T-helper 1 cell treated with Interleukin-12 subunit alpha and Interleukin-12 subunit beta and Interleukin-4 antibody, amounts not matched to agents 30 ng/mL and 1 ng/mL, for 36 hours (primary cell): ENCODE measurements around the gene FAM229A. TPM values are rescaled to one million over a fixed set of nuclear protein-coding genes. Genes with fewer than 3 reads are reported as not detected.

ENCODE experiments used
- intact Hi-C: fragments of 100-400 bp; cut with micrococcal nuclease; formaldehyde crosslinking; loops from one replicate; pipeline ENCODE4 v1.15.1; 2024
- total RNA-seq: library from RNA; stranded (reverse); gene quantifications from 2 replicates; pipeline ENCODE4 v1.2.3, GENCODE V29; 2022

The FAM229A gene
- total RNA-seq, 1 donor from 2014 or later, result 10.0 TPM

- intact Hi-C loops, result no loop called here
Observed at GRCh38 chr1:32332290-32333079, 29.8 kb downstream of the FAM229A start.

- intact Hi-C loops, result no loop called here
Observed at GRCh38 chr1:32331549-32331948, 30.7 kb downstream of the FAM229A start.

- intact Hi-C loops, result no loop called here
Observed at GRCh38 chr1:32330558-32331151, 31.6 kb downstream of the FAM229A start.

GRCh38 chr1:32329931-32330466 lies 32.3 kb downstream of the FAM229A start:
- intact Hi-C loops, result no loop called here

GRCh38 chr1:32327204-32327603 lies 35.1 kb downstream of the FAM229A start:
- intact Hi-C loops, result no loop called here

GRCh38 chr1:32321712-32322291 lies 40.5 kb downstream of the FAM229A start:
- intact Hi-C loops, result loop anchor here (1.0 to 5.0 kb wide), 3 partner anchors 14 to 65 kb away; partner anchors contain the start of gene MARCKSL1

- intact Hi-C loops, result no loop called here
Observed at GRCh38 chr1:32318127-32318869, 44.0 kb downstream of the FAM229A start.

GRCh38 chr1:32316903-32317277 lies 45.4 kb downstream of the FAM229A start:
- intact Hi-C loops, result no loop called here

GRCh38 chr1:32311709-32312393 lies 50.4 kb downstream of the FAM229A start:
- intact Hi-C loops, result no loop called here

Other genes starting within 250 kb of the FAM229A start
- 96.7 and 97.3 TPM in 2 replicates for gene TXLNA, start 182.8 kb downstream of the FAM229A start, total RNA-seq
- 31.7 and 33.2 TPM in 2 replicates for gene CCDC28B, start 161.9 kb downstream of the FAM229A start, total RNA-seq
- 2.5 and 3.6 TPM in 2 replicates for gene IQCC, start 156.8 kb downstream of the FAM229A start, total RNA-seq
- 0.22 TPM in 1 of 2 replicates, not detected in the other for gene DCDC2B, start 153.4 kb downstream of the FAM229A start, total RNA-seq
- 17.1 and 21.7 TPM in 2 replicates for gene TMEM234, start 140.1 kb downstream of the FAM229A start, total RNA-seq
- 196 and 197 TPM in 2 replicates for gene EIF3I, start 140.1 kb downstream of the FAM229A start, total RNA-seq
- gene FAM167B, start 115.3 kb downstream of the FAM229A start, total RNA-seq, result 0.22 and 0.68 TPM in 2 replicates
- 425 and 440 TPM in 2 replicates for gene LCK, start 111.2 kb downstream of the FAM229A start, total RNA-seq
- gene HDAC1, start 70.4 kb downstream of the FAM229A start, total RNA-seq, result 208 and 210 TPM in 2 replicates
- 26.1 and 26.7 TPM in 2 replicates for gene MARCKSL1, start 26.3 kb downstream of the FAM229A start, total RNA-seq
- 0.98 and 1.2 TPM in 2 replicates for gene TSSK3, start 54 bp upstream of the FAM229A start, total RNA-seq
- 60.3 and 63.7 TPM in 2 replicates for gene BSDC1, start 32.0 kb upstream of the FAM229A start, total RNA-seq
- not detected in 2 replicates for gene ZBTB8B, start 102.6 kb upstream of the FAM229A start, total RNA-seq
- gene ZBTB8A, start 176.9 kb upstream of the FAM229A start, total RNA-seq, result 0.10 TPM in 2 replicates